Cardiac fibroblast (primary cell): ENCODE data around the gene LMO7.

Experiments used
- DNase-seq, 2 donors: peaks; one replicate each; pipeline versions ENCODE4 v3.0.0 to v3.0.0-alpha.2; 2010; ENCODE audit warnings: low read depth in 2 of 2
- H3K4me3 ChIP-seq, 2 donors: replicated peaks in 1 of 2; 1 replicate in 1 of 2; 2 replicates in 1 of 2; pipeline ENCODE4 v1.5.1; 2011; ENCODE audit warnings: low read depth in 2 of 2, low read length in 2 of 2, mild to moderate bottlenecking in 2 of 2, moderate library complexity in 1 of 2
- CTCF ChIP-seq: IDR thresholded peaks from one replicate; pipeline ENCODE4 v1.5.1; 2011; ENCODE audit warnings: low read depth, mild to moderate bottlenecking, low read length, inconsistent platforms

The LMO7 gene

GRCh38 chr13:75861786-75862185 is 225.7 kb downstream of the LMO7 start:
- DNase-seq, result peak in 1 of 2 donors; percentile 24
- no peak overlapping the region for H3K4me3 ChIP-seq
- TF ChIP-seq CTCF, result no peak

DNA sequence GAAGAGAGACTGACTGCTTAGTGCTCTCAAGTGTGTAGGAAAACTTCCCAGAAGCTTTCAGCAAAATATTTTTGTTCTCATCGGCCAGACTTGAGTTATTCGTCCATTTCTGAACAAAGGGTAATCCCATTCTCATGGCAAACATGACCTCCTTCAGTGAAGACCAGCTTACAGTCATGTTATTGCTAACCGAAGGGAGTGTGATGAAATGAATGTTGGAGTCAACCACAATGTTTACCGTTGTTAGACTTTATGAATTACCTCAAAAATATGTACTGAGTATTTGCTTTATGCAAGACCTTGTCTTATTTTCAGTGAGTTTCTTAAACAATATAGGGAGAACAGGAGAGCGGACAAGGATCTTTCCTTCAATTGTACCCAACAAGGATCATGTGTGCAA is 228.6 kb downstream of the LMO7 start:
- H3K4me3 ChIP-seq, result no peak overlapping the region
- TF ChIP-seq CTCF, result no peak
- DNase-seq, result peak; percentile 63 to 94

GRCh38 chr13:75867379-75868117 is 231.4 kb downstream of the LMO7 start:
- DNase-seq, result no peak
- no peak for TF ChIP-seq CTCF
- no peak overlapping the region for H3K4me3 ChIP-seq

GRCh38 chr13:75869981-75870380 is 233.9 kb downstream of the LMO7 start:
- no peak overlapping the region for H3K4me3 ChIP-seq
- TF ChIP-seq CTCF, result no peak
- no peak for DNase-seq

DNA sequence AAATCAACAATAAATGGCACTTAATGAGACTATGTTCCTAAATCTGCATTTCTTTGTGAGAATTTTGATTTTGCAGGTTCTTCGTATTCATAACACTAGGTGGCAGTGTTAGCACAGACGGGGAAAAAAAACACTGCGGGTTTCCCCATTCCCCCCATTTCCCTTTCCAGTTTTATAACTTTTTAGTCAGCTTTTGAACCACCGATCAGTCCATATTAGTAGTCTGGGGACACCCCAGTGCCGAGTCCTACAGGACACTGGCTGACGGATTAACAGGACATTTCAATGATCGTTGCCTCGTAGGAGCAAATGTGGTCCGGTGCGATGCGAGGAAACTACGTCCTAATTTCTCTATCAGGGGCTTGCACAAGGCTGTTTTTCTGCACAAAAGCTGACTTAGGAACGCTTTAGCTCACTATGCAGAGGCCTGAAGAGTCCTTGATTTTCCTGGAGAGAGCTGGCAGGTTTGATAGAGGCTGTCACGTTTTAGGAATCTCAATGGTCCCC is 234.3 kb downstream of the LMO7 start:
- TF ChIP-seq CTCF, result peak; percentile 70
- peak overlapping the region; percentile 2 to 51 for H3K4me3 ChIP-seq
- DNase-seq, result peak; percentile 38 to 50

GRCh38 chr13:75871059-75871458 is 234.9 kb downstream of the LMO7 start:
- TF ChIP-seq CTCF, result no peak
- H3K4me3 ChIP-seq, result peak overlapping the region in 1 of 2 donors; percentile 51
- DNase-seq, result no peak

GRCh38 chr13:75872980-75873379 is 236.8 kb downstream of the LMO7 start:
- no peak for TF ChIP-seq CTCF
- no peak for DNase-seq
- H3K4me3 ChIP-seq, result no peak overlapping the region
